Lower leg skin (tissue), 3 donors: ENCODE data around the gene LYPD3.

Experiments
- POLR2A ChIP-seq, 2 donors: fragments of 450-650 bp; IDR thresholded peaks; one replicate each; pipeline ENCODE4 v1.6.1; 2016 to 2017; ENCODE audit warnings: antibody characterized with exemption in 2 of 2, mild to moderate bottlenecking in 1 of 2, moderate library complexity in 1 of 2
- TF ChIP-seq, protein P1 (sequence below), 3 donors: fragments of 450-650 bp; IDR thresholded peaks; one replicate each; pipeline ENCODE4 v1.5.1; 2016; ENCODE audit warnings: antibody characterized with exemption in 3 of 3, mild to moderate bottlenecking in 3 of 3, moderate library complexity in 2 of 3

DNA sequence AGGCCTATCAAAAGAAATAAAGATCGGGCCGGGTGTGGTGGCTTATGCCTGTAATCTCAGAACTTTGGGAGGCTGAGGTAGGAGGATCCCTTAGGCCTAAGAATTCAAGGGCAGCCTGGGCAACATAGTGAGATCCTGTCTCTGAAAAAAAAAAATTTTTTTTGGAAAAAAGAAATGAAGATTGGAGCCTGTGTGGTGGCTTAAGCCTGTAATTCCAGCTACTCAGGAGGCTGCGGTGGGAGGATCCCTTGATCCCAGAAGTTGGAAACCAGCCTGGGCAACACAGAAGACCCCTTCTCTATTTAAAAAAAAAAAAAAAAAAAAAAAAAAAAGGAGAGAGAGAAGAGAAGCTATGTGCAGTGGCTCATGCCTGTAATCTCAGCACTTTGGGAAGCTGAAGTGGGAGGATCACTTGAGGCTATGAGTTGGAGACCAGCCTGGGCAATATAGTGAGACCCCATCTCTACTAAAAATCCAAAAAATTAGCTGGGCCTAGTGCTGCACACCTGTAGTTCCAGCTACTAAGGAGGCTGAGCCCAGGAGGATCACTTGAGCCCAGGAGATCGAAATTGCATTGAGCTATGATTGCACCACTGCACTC lies 14.7 kb upstream of the LYPD3 start:
- TF ChIP-seq, protein P1, sequence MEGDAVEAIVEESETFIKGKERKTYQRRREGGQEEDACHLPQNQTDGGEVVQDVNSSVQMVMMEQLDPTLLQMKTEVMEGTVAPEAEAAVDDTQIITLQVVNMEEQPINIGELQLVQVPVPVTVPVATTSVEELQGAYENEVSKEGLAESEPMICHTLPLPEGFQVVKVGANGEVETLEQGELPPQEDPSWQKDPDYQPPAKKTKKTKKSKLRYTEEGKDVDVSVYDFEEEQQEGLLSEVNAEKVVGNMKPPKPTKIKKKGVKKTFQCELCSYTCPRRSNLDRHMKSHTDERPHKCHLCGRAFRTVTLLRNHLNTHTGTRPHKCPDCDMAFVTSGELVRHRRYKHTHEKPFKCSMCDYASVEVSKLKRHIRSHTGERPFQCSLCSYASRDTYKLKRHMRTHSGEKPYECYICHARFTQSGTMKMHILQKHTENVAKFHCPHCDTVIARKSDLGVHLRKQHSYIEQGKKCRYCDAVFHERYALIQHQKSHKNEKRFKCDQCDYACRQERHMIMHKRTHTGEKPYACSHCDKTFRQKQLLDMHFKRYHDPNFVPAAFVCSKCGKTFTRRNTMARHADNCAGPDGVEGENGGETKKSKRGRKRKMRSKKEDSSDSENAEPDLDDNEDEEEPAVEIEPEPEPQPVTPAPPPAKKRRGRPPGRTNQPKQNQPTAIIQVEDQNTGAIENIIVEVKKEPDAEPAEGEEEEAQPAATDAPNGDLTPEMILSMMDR (IDR thresholded peaks at IDR 0.05) = no peak
- TF ChIP-seq POLR2A (IDR thresholded peaks at IDR 0.05) = no peak
